Measurements from ENCODE around the gene IRGQ. TPM values are rescaled to one million over a fixed set of nuclear protein-coding genes. Genes with fewer than 3 reads are reported as not detected.
A peak's percentile ranks its signal among the peaks of the same experiment; 100 is the strongest.

IRGQ gene
- total and polyA plus RNA-seq, 2 donors from 2014 or later: 9.5 to 24.2 TPM

DNA sequence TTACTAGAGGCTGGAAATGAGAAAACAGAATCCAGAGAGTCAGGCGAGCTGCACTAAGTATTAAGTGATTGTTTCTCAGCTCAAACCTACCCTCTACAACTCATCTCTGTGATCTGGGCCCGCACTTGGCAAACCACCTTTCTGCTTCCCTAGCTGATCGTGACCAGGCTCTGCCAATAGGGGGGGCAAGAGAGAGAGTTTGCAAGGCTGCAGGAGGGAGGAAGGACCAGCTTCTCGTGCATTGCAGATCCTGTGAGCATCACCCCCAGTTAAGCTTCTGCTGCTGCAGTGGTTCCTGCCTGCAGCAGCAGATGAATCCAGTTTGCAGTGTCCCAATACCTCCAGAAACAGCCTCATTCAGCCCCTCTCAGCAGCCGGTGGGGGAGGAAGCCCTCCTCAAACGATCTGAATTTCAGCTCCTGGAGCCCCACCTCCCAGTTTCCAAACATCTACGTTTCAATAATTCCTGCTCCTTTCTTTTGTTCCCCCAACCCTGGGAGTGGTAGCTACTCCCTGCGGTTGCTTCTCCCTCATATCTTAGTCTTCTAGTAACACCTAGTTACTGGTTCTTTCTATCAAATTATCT, 40.7 kb downstream of the IRGQ start:
- H3K9ac ChIP-seq (ENCODE audit: low read length in 3 of 3): no peak overlapping the region
- no peak overlapping the region for H3K4me3 ChIP-seq (ENCODE audit: low read length in 3 of 3)
- no peaks in the 10 kb centered on the region for H3K4me1 ChIP-seq (ENCODE audit: control insufficient read depth in 2 of 3, insufficient read depth in 2 of 3, low read depth in 1 of 3, low read length in 3 of 3)
- FAIRE-seq (no peak), DNase-seq (peak; percentile 69 to 87 (median 72))
- intact Hi-C loops (cut with DNase I): no loop called here
- TF ChIP-seq, protein P1, sequence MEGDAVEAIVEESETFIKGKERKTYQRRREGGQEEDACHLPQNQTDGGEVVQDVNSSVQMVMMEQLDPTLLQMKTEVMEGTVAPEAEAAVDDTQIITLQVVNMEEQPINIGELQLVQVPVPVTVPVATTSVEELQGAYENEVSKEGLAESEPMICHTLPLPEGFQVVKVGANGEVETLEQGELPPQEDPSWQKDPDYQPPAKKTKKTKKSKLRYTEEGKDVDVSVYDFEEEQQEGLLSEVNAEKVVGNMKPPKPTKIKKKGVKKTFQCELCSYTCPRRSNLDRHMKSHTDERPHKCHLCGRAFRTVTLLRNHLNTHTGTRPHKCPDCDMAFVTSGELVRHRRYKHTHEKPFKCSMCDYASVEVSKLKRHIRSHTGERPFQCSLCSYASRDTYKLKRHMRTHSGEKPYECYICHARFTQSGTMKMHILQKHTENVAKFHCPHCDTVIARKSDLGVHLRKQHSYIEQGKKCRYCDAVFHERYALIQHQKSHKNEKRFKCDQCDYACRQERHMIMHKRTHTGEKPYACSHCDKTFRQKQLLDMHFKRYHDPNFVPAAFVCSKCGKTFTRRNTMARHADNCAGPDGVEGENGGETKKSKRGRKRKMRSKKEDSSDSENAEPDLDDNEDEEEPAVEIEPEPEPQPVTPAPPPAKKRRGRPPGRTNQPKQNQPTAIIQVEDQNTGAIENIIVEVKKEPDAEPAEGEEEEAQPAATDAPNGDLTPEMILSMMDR (IDR thresholded peaks at IDR 0.05; ENCODE audit: borderline replicate concordance, extremely low read depth, insufficient read depth): peak; percentile 69
- no peak overlapping the region for H3K27ac ChIP-seq (ENCODE audit: low read depth in 2 of 2, low read length in 2 of 2)
- no peaks in the 10 kb centered on the region for H3K27me3 ChIP-seq (ENCODE audit: control insufficient read depth, insufficient read depth, low read length)
- H3K9me3 ChIP-seq (ENCODE audit: control insufficient read depth in 2 of 3, insufficient read depth in 1 of 3, low read length in 3 of 3): no peaks in the 10 kb centered on the region
- H3K36me3 ChIP-seq (ENCODE audit: control insufficient read depth in 2 of 3, insufficient read depth in 3 of 3, low read length in 3 of 3): peaks cover 5 to 29% (median 11%) of the 10 kb centered on the region in 3 donors

- intact Hi-C loops (cut with DNase I): no loop called here
- TF ChIP-seq, protein P1 (IDR thresholded peaks at IDR 0.05; ENCODE audit: borderline replicate concordance, extremely low read depth, insufficient read depth): no peak
- H3K4me1 ChIP-seq (ENCODE audit: control insufficient read depth in 2 of 3, insufficient read depth in 2 of 3, low read depth in 1 of 3, low read length in 3 of 3): no peaks in the 10 kb centered on the region
- DNase-seq (peak in 1 of 5 donors; percentile 45), FAIRE-seq (no peak)
- no peaks in the 10 kb centered on the region for H3K27me3 ChIP-seq (ENCODE audit: control insufficient read depth, insufficient read depth, low read length)
- no peak overlapping the region for H3K27ac ChIP-seq (ENCODE audit: low read depth in 2 of 2, low read length in 2 of 2)
- H3K4me3 ChIP-seq (ENCODE audit: low read length in 3 of 3): no peak overlapping the region
- H3K36me3 ChIP-seq (ENCODE audit: control insufficient read depth in 2 of 3, insufficient read depth in 3 of 3, low read length in 3 of 3): peaks cover 5 to 29% (median 11%) of the 10 kb centered on the region in 3 donors
- H3K9ac ChIP-seq (ENCODE audit: low read length in 3 of 3): no peak overlapping the region
- no peaks in the 10 kb centered on the region for H3K9me3 ChIP-seq (ENCODE audit: control insufficient read depth in 2 of 3, insufficient read depth in 1 of 3, low read length in 3 of 3)
Measured at GRCh38 chr19:43554317-43554895, 41.5 kb downstream of the IRGQ start.

DNA sequence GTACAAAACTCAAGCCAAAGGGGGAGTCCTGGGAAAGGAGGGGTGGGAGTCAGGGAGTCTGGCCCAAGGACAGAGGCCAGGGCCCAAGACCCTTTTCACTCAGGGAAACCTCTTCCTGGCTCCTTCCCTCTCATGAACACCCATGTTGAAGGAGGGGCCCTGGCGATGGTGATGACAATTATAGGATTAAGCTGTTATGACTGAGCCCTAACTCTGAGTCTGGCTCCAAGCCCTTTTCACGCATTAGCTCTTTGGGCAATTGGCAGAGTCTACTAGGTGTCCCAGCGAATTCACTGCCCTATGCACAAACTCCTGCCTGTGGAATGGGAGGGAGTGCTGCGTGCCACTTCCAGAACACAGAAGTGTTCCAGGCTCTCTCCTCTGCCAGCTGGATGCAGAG, 42.3 kb downstream of the IRGQ start:
- TF ChIP-seq, protein P1 (IDR thresholded peaks at IDR 0.05; ENCODE audit: borderline replicate concordance, extremely low read depth, insufficient read depth): no peak
- Histone ChIP-seq H3K9me3 (ENCODE audit: control insufficient read depth in 2 of 3, insufficient read depth in 1 of 3, low read length in 3 of 3) (no peaks in the 10 kb centered on the region), H3K27ac (ENCODE audit: low read depth in 2 of 2, low read length in 2 of 2) (no peak overlapping the region), H3K4me1 (ENCODE audit: control insufficient read depth in 2 of 3, insufficient read depth in 2 of 3, low read depth in 1 of 3, low read length in 3 of 3) (no peaks in the 10 kb centered on the region), H3K36me3 (ENCODE audit: control insufficient read depth in 2 of 3, insufficient read depth in 3 of 3, low read length in 3 of 3) (peaks cover 5 to 29% (median 11%) of the 10 kb centered on the region in 3 donors), H3K27me3 (ENCODE audit: control insufficient read depth, insufficient read depth, low read length) (no peaks in the 10 kb centered on the region), H3K4me3 (ENCODE audit: low read length in 3 of 3) (no peak overlapping the region), H3K9ac (ENCODE audit: low read length in 3 of 3) (no peak overlapping the region)
- intact Hi-C loops (cut with DNase I): no loop called here
- FAIRE-seq: no peak
- DNase-seq: peak in 1 of 5 donors; percentile 7

All from kidney (tissue), 14 donors.